HEK293T (cell line): ENCODE measurements around the gene WASHC2C.
"Not testable (repeated sequence)": the region's sequence is repeated elsewhere in the genome, so short reads cannot be mapped to it uniquely, and the experiment has no call there.

Experiments
- FOXA1 ChIP-seq: fragments of 450-650 bp; IDR thresholded peaks from 2 replicates; pipeline ENCODE4 v1.6.1; 2016; ENCODE audit warnings: mild to moderate bottlenecking
- TARDBP ChIP-seq: fragments of 450-650 bp; IDR thresholded peaks from 2 replicates; pipeline ENCODE4 v1.6.1; 2016

- not testable (repeated sequence) for TF ChIP-seq TARDBP, FOXA1
Measured at GRCh38 chr10:45751141-45751540, 24.1 kb downstream of the WASHC2C start.
